HG03196 (cell line): ENCODE measurements around the gene B4GALT3.

Experiments used
- ATAC-seq: cut with Tn5 transposase; IDR thresholded peaks from one replicate; pipeline ENCODE4 v1.9.1; 2021; ENCODE audit not compliant: unreplicated experiment

B4GALT3 gene

GRCh38 chr1:161188381-161188780 is 11.1 kb upstream of the B4GALT3 start:
- no peak for ATAC-seq

- no peak for ATAC-seq
Observed at GRCh38 chr1:161187311-161187710, 10.0 kb upstream of the B4GALT3 start.

GRCh38 chr1:161185732-161186311 is 8.5 kb upstream of the B4GALT3 start:
- peak; percentile 24 for ATAC-seq

- ATAC-seq, result peak; percentile 60
Observed at GRCh38 chr1:161185282-161185682, 8.0 kb upstream of the B4GALT3 start.

- ATAC-seq, result no peak
Observed at GRCh38 chr1:161182214-161182613, 4.9 kb upstream of the B4GALT3 start.

GRCh38 chr1:161180639-161181038 is 3.3 kb upstream of the B4GALT3 start:
- no peak for ATAC-seq

GRCh38 chr1:161179698-161180097 is 2.4 kb upstream of the B4GALT3 start:
- ATAC-seq, result no peak

- ATAC-seq, result no peak
Observed at GRCh38 chr1:161177936-161178244, 583 bp upstream of the B4GALT3 start.

GRCh38 chr1:161176468-161177111 is 717 bp downstream of the B4GALT3 start:
- no peak for ATAC-seq

- ATAC-seq, result no peak
Observed at GRCh38 chr1:161175771-161176453, 1.4 kb downstream of the B4GALT3 start.

GRCh38 chr1:161174911-161175310 is 2.4 kb downstream of the B4GALT3 start:
- no peak for ATAC-seq

GRCh38 chr1:161173711-161174110 is 3.6 kb downstream of the B4GALT3 start:
- no peak for ATAC-seq

- ATAC-seq, result no peak
Observed at GRCh38 chr1:161172776-161173376, 4.4 kb downstream of the B4GALT3 start.

- ATAC-seq, result no peak
Observed at GRCh38 chr1:161172349-161172748, 5.0 kb downstream of the B4GALT3 start.

GRCh38 chr1:161171696-161172095 is 5.6 kb downstream of the B4GALT3 start:
- ATAC-seq, result no peak

GRCh38 chr1:161171191-161171590 is 6.1 kb downstream of the B4GALT3 start:
- ATAC-seq, result no peak

GRCh38 chr1:161168906-161169305 is 8.4 kb downstream of the B4GALT3 start:
- no peak for ATAC-seq

- ATAC-seq, result peak; percentile 4
Observed at GRCh38 chr1:161166669-161167548, 10.4 kb downstream of the B4GALT3 start.

- ATAC-seq, result peak; percentile 86
Observed at GRCh38 chr1:161165742-161166668, 11.3 kb downstream of the B4GALT3 start, which contains the start of gene PPOX. TSS of gene PPOX (plus strand) at chr1:161166426. CDS start at chr1:161166848, 422 bp downstream.
